SK-N-SH (cell line): ENCODE measurements around the gene IPCEF1. TPM values are rescaled to one million over a fixed set of nuclear protein-coding genes. Genes with fewer than 3 reads are reported as not detected.

Experiments used
- CTCF ChIA-PET: fragments of 300-600, 350-600 bp; formaldehyde crosslinking; extraction: SDS; loops from one replicate; lab custom pipeline; 2021; lab: Yijun Ruan, JAX
- POLR2A ChIA-PET: fragments of 350-600 bp; sonication (Branson Sonifier 250); formaldehyde crosslinking; extraction: SDS; loops from one replicate; lab custom pipeline; 2020; ENCODE audit warnings: antibody characterized with exemption, inconsistent platforms; lab: Yijun Ruan, JAX
- DNase-seq: peaks from one replicate; pipeline ENCODE4 v3.0.0; 2012
- H2AFZ ChIP-seq: fragments of 200-600 bp; sonication (generic); 2 replicates; pipeline ENCODE4 v1.8.1; 2016; ENCODE audit warnings: antibody characterized with exemption, mild to moderate bottlenecking, low read depth
- H3F3A ChIP-seq: fragments of 200-600 bp; sonication (generic); replicated peaks from 2 replicates; pipeline ENCODE3; 2016; ENCODE audit warnings: antibody characterized with exemption, mild to moderate bottlenecking; ENCODE audit not compliant: insufficient read depth
- H3K27ac ChIP-seq, 2 experiments: fragments of 200-500 bp in 1 of 2; fragments of 200-600 bp in 1 of 2; sonication (Bioruptor generic) in 1 of 2; sonication (generic), shearing (Covaris generic) in 1 of 2; 2 replicates each; pipeline versions ENCODE4 v1.5.1 to v1.6.1; 2014 to 2016; ENCODE audit warnings: low read depth in 2 of 2, inconsistent platforms in 1 of 2, low read length in 1 of 2, mild to moderate bottlenecking in 1 of 2, mixed read lengths in 1 of 2
- H3K27me3 ChIP-seq: fragments of 200-600 bp; sonication (generic), shearing (Covaris generic); 2 replicates; pipeline ENCODE4 v1.6.1; 2016; ENCODE audit warnings: mixed run types; ENCODE audit not compliant: insufficient read depth
- H3K36me3 ChIP-seq, 2 experiments: fragments of 200-500 bp in 1 of 2; fragments of 200-600 bp in 1 of 2; sonication (Bioruptor generic) in 1 of 2; sonication (generic) in 1 of 2; replicated peaks in 1 of 2; 2 replicates each; pipeline versions ENCODE3 to v1.5.1; 2014 to 2016; ENCODE audit warnings: low read length in 1 of 2, mild to moderate bottlenecking in 1 of 2; ENCODE audit not compliant: insufficient read depth in 2 of 2, control insufficient read depth in 1 of 2
- H3K4me1 ChIP-seq, 2 experiments: fragments of 200-500 bp in 1 of 2; fragments of 200-600 bp in 1 of 2; sonication (Bioruptor generic) in 1 of 2; sonication (generic), shearing (Covaris generic) in 1 of 2; 2 replicates each; pipeline versions ENCODE4 v1.5.1 to v1.6.1; 2014 to 2016; ENCODE audit warnings: low read depth in 1 of 2, low read length in 1 of 2, mixed run types in 1 of 2; ENCODE audit not compliant: insufficient read depth in 2 of 2, control insufficient read depth in 1 of 2
- H3K4me2 ChIP-seq: fragments of 200-600 bp; sonication (generic), shearing (Covaris generic); 2 replicates; pipeline ENCODE4 v1.6.1; 2017; ENCODE audit warnings: mixed run types
- H3K4me3 ChIP-seq, 2 experiments: fragments of 200-500 bp in 1 of 2; fragments of 200-600 bp in 1 of 2; sonication (Bioruptor generic) in 1 of 2; sonication (generic), shearing (Covaris generic) in 1 of 2; 2 replicates each; pipeline versions ENCODE4 v1.5.1 to v1.8.1; 2014 to 2016; ENCODE audit warnings: low read depth in 2 of 2, inconsistent platforms in 1 of 2, low read length in 1 of 2, mild to moderate bottlenecking in 1 of 2, mixed read lengths in 1 of 2, moderate library complexity in 1 of 2
- H3K79me2 ChIP-seq: fragments of 200-600 bp; sonication (generic); 2 replicates; pipeline ENCODE4 v1.8.1; 2017; ENCODE audit warnings: mild to moderate bottlenecking; ENCODE audit not compliant: insufficient read depth
- H3K9ac ChIP-seq: fragments of 200-600 bp; sonication (generic); 2 replicates; pipeline ENCODE4 v1.6.1; 2017; ENCODE audit warnings: mixed run types
- H3K9me2 ChIP-seq: fragments of 200-600 bp; sonication (generic); 2 replicates; pipeline ENCODE4 v1.6.1; 2017; ENCODE audit warnings: mixed run types
- H3K9me3 ChIP-seq: fragments of 200-600 bp; sonication (generic); 2 replicates; pipeline ENCODE4 v1.6.1; 2017; ENCODE audit warnings: mixed run types, mild to moderate bottlenecking, moderate library complexity
- H4K20me1 ChIP-seq: fragments of 200-600 bp; sonication (generic); 2 replicates; pipeline ENCODE4 v1.6.1; 2017; ENCODE audit warnings: mild to moderate bottlenecking, mixed run types; ENCODE audit not compliant: insufficient read depth
- EP300 ChIP-seq, 2 experiments: IDR thresholded peaks; 2 replicates each; pipeline versions ENCODE4 v1.4.0 to v1.6.1; 2012; ENCODE audit warnings: borderline replicate concordance in 1 of 2, low read depth in 1 of 2, low read length in 1 of 2
- FOSL2 ChIP-seq: IDR thresholded peaks from 2 replicates; pipeline ENCODE4 v1.4.0; 2012; ENCODE audit warnings: low read depth, mild to moderate bottlenecking, moderate library complexity, borderline replicate concordance
- FOXM1 ChIP-seq: IDR thresholded peaks from 2 replicates; pipeline ENCODE4 v1.4.0; 2012; ENCODE audit warnings: low read depth, mild to moderate bottlenecking
- GATA2 ChIP-seq: sonication (generic); formaldehyde crosslinking; IDR thresholded peaks from 2 replicates; pipeline ENCODE4 v1.5.0; 2020; ENCODE audit warnings: mild to moderate bottlenecking, missing genetic modification reagents
- MXI1 ChIP-seq: IDR thresholded peaks from 2 replicates; pipeline ENCODE4 v1.6.1; 2012; ENCODE audit warnings: mild to moderate bottlenecking, low read depth, low read length, improper control_type of control experiment
- RAD21 ChIP-seq: IDR thresholded peaks from 2 replicates; pipeline ENCODE4 v1.6.1; 2012; ENCODE audit warnings: mild to moderate bottlenecking, low read length
- RFX5 ChIP-seq: IDR thresholded peaks from 2 replicates; pipeline ENCODE4 v1.6.1; 2012; ENCODE audit warnings: mild to moderate bottlenecking, improper control_type of control experiment, low read length
- SIN3A ChIP-seq: IDR thresholded peaks from 2 replicates; pipeline ENCODE4 v1.6.1; 2012; ENCODE audit warnings: low read depth, mild to moderate bottlenecking, low read length, moderate library complexity, borderline replicate concordance
- SMC3 ChIP-seq: IDR thresholded peaks from 2 replicates; pipeline ENCODE4 v1.6.1; 2012; ENCODE audit warnings: low read depth, low read length, improper control_type of control experiment
- TCF12 ChIP-seq: IDR thresholded peaks from 2 replicates; pipeline ENCODE4 v1.4.0; 2012
- YY1 ChIP-seq: IDR thresholded peaks from 2 replicates; pipeline ENCODE4 v1.4.0; 2012; ENCODE audit warnings: low read depth, mild to moderate bottlenecking
- WGBS: methylation state at CpG from one replicate; pipeline ENCODE4 v1.1.6; 2017; ENCODE audit warnings: low lambda C conversion rate; 5-methylcytosine and 5-hydroxymethylcytosine counted together
- polyA plus RNA-seq, 3 experiments: library from polyadenylated mRNA; depleted of rRNA; stranded (reverse); fragments of >200 nt; gene quantifications; 2 replicates each; pipeline ENCODE4 v1.2.3, GENCODE V29; 2012
- TF ChIP-seq, protein P1 (sequence below): IDR thresholded peaks from 2 replicates; pipeline ENCODE4 v1.4.0; 2012; ENCODE audit warnings: low read depth
- TF ChIP-seq, protein P2 (sequence below): IDR thresholded peaks from 2 replicates; pipeline ENCODE4 v1.4.0; 2012; ENCODE audit warnings: low read depth, borderline replicate concordance
- TF ChIP-seq, protein P3 (sequence below): IDR thresholded peaks from 2 replicates; pipeline ENCODE4 v1.4.0; 2012; ENCODE audit warnings: low read depth, borderline replicate concordance
- TF ChIP-seq, protein P4 (sequence below): fragments of 150-350 bp; IDR thresholded peaks from 2 replicates; pipeline ENCODE4 v1.6.1; 2017; ENCODE audit warnings: antibody characterized with exemption, low read length, low read depth, borderline replicate concordance
- TF ChIP-seq, protein P5 (sequence below): fragments of 150-350 bp; IDR thresholded peaks from 2 replicates; pipeline ENCODE4 v1.6.1; 2016; ENCODE audit warnings: mild to moderate bottlenecking, low read depth, low read length

IPCEF1 gene
- polyA plus RNA-seq, 1 of the 3 experiments (the other 2 are of a cell fraction): not detected

DNA sequence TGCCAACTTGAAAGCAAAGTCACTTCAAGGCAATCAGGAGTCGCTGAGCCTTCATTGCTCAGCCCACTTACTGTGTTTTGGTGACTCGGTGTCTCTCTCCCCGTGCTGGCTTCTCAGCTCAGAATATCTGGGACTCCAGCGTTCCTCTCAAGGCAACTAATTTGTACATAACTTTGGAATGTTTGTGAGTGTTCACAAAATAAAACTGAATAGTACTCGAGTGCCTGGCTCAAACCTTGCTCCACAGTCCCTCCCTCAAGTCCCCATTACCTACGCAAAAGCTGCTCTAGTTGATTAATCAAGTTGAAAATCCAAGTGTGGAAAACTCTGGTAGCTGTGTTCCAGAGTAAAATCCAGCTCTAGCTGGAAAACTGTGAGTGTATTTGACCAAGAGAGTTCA, 8.6 kb downstream of the IPCEF1 start:
- Histone ChIP-seq H3K9me3 (no peaks in the 10 kb centered on the region), H3K79me2 (no peaks in the 10 kb centered on the region), H3K9ac (no peak overlapping the region), H3K36me3 (no peaks in the 10 kb centered on the region), H3F3A (no peaks in the 10 kb centered on the region), H4K20me1 (no peaks in the 10 kb centered on the region), H3K27me3 (no peaks in the 10 kb centered on the region), H3K4me2 (no peak overlapping the region), H3K4me1 (no peaks in the 10 kb centered on the region; a peak in 1 of 4 replicates), H3K4me3 (no peak overlapping the region), H2AFZ (no peak overlapping the region), H3K27ac (no peak overlapping the region), H3K9me2 (no peaks in the 10 kb centered on the region)
- no peak for DNase-seq
- WGBS: 85% methylated on average over 5 of the region's 6 CpGs
- ChIA-PET POLR2A (no interaction called here), CTCF (no interaction called here)
- TF ChIP-seq MXI1: no peak
- TF ChIP-seq SIN3A: no peak
- TF ChIP-seq, protein P1, sequence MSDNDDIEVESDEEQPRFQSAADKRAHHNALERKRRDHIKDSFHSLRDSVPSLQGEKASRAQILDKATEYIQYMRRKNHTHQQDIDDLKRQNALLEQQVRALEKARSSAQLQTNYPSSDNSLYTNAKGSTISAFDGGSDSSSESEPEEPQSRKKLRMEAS: no peak
- TF ChIP-seq RFX5: no peak
- TF ChIP-seq, protein P2, sequence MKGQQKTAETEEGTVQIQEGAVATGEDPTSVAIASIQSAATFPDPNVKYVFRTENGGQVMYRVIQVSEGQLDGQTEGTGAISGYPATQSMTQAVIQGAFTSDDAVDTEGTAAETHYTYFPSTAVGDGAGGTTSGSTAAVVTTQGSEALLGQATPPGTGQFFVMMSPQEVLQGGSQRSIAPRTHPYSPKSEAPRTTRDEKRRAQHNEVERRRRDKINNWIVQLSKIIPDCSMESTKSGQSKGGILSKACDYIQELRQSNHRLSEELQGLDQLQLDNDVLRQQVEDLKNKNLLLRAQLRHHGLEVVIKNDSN: no peak
- no peak for TF ChIP-seq RAD21

DNA sequence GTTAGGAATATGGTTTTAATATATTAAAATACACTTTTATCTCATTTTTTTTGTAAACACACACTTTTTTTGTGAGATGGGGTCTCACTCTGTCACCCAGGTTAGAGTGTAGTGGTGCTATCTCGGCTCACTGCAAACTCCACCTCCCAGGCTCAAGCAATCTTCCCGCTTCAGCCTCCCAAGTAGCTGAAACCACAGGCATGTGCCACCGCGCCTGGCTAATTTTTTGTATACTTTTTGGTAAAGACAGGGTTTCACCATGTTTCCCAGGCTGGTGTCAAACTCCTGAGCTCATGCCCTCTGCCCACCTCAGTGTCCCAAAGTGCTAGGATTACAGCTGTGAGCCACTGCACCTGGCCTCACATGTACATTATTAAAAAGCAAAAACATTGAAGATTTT, 10.8 kb downstream of the IPCEF1 start:
- POLR2A ChIA-PET: no interaction called here
- 92% methylated on average over 4 of the region's 4 CpGs for WGBS
- no peaks in the 10 kb centered on the region for H3K79me2 ChIP-seq
- H3K27me3 ChIP-seq: no peaks in the 10 kb centered on the region
- DNase-seq: no peak
- H3F3A ChIP-seq: no peaks in the 10 kb centered on the region
- H3K9ac ChIP-seq: no peak overlapping the region
- TF ChIP-seq FOSL2 (no peak), EP300 (IDR thresholded peaks at IDR 0.05; ENCODE audit: borderline replicate concordance in 1 of 2, low read depth in 1 of 2, low read length in 1 of 2) (no peak), TCF12 (no peak), FOXM1 (no peak), MXI1 (no peak), SMC3 (no peak), YY1 (no peak), GATA2 (CRISPR knock-in tag) (no peak)
- TF ChIP-seq, protein P3, sequence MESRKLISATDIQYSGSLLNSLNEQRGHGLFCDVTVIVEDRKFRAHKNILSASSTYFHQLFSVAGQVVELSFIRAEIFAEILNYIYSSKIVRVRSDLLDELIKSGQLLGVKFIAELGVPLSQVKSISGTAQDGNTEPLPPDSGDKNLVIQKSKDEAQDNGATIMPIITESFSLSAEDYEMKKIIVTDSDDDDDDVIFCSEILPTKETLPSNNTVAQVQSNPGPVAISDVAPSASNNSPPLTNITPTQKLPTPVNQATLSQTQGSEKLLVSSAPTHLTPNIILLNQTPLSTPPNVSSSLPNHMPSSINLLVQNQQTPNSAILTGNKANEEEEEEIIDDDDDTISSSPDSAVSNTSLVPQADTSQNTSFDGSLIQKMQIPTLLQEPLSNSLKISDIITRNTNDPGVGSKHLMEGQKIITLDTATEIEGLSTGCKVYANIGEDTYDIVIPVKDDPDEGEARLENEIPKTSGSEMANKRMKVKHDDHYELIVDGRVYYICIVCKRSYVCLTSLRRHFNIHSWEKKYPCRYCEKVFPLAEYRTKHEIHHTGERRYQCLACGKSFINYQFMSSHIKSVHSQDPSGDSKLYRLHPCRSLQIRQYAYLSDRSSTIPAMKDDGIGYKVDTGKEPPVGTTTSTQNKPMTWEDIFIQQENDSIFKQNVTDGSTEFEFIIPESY: no peak
- TF ChIP-seq, protein P4, sequence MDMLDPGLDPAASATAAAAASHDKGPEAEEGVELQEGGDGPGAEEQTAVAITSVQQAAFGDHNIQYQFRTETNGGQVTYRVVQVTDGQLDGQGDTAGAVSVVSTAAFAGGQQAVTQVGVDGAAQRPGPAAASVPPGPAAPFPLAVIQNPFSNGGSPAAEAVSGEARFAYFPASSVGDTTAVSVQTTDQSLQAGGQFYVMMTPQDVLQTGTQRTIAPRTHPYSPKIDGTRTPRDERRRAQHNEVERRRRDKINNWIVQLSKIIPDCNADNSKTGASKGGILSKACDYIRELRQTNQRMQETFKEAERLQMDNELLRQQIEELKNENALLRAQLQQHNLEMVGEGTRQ: no peak
- TF ChIP-seq, protein P5, sequence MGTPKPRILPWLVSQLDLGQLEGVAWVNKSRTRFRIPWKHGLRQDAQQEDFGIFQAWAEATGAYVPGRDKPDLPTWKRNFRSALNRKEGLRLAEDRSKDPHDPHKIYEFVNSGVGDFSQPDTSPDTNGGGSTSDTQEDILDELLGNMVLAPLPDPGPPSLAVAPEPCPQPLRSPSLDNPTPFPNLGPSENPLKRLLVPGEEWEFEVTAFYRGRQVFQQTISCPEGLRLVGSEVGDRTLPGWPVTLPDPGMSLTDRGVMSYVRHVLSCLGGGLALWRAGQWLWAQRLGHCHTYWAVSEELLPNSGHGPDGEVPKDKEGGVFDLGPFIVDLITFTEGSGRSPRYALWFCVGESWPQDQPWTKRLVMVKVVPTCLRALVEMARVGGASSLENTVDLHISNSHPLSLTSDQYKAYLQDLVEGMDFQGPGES: no peak
- no peak overlapping the region for H2AFZ ChIP-seq
- H3K9me2 ChIP-seq: no peaks in the 10 kb centered on the region
- H3K4me1 ChIP-seq: peaks cover 0 to 2% of the 10 kb centered on the region in 2 experiments; a peak in 1 of 4 replicates
- CTCF ChIA-PET: interaction anchor here (0.6 to 1.6 kb wide), 2 partner anchors 22 to 460 kb away, joined by 3 to 5 read pairs; no protein-coding TSS in a partner anchor
- H3K4me3 ChIP-seq: no peak overlapping the region
- H3K4me2 ChIP-seq: no peak overlapping the region
- H4K20me1 ChIP-seq: no peaks in the 10 kb centered on the region
- H3K27ac ChIP-seq: no peak overlapping the region
- no peaks in the 10 kb centered on the region for H3K9me3 ChIP-seq
- no peaks in the 10 kb centered on the region for H3K36me3 ChIP-seq
